ENCODE measurements around the gene LSMEM2. TPM values are rescaled to one million over a fixed set of nuclear protein-coding genes. Genes with fewer than 3 reads are reported as not detected.
"Not testable (repeated sequence)": the region's sequence is repeated elsewhere in the genome, so short reads cannot be mapped to it uniquely, and the experiment has no call there.

LSMEM2 gene
- total RNA-seq, 1 donor from 2014 or later, result 4.8 TPM

DNA sequence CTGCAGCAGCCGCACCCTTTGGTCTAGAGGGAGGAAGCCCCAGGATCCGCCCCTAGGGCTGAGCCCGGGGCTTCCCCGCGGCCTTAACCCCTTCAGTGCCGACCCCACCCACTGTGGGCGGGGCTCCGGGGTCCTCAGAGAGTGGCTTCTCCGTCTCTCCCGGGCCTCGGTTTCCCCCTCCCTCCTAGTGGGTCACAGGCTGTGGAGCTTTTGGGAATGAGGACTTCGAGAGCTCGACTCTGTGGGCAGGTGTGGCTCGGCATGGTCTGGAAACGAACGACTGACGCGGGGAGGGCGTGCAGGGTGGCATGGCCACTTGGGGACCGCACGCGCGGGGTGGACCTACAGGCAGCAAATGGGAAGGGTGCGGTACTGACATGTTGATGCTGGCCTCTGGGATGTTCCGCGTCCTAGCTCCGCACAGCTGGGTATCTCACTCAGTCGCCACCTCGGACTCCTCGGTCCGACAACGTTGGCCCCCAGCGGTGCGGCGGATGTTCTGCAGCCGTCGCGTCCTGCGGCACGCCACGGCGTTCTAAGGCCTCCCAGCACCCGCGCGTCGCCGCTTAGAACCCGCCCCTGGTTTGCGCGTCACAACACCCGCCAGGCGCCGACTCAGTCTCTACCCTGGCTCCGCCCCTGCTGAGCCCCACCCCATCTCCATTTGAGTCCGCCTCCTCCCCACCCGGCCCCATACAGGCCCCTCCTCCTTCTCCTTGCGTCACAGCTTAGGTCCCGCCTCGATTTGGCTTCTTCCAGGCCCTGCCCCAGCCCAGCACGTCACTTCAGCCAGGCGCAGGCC, 20.1 kb downstream of the LSMEM2 start, which contains the start of the genes HYAL3 and NAA80:
TSS of gene HYAL3 (minus strand) at position 570 of the 802 bp plus-strand sequence. CDS start 3,803 bp downstream, outside the sequence.
TSS of gene NAA80 (minus strand) at position 570 of the 802 bp plus-strand sequence. CDS start 1,942 bp downstream, outside the sequence.
- DNase-seq (ENCODE audit: low spot score), result peak; percentile 100

DNA sequence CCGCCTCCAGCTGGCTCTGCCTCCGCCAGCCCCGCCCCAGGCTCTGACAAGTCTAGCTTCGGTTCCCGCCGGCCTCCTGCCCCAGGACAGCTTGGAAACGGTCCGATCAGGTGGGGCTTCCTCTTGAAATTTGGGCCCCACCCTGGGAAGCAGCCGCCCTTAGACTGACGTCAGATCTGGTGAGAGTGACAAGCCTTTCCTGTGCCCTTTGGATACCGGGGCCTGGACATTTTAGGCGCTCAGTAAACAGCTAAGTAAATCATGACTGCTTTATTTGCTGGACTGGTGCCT, 20.7 kb downstream of the LSMEM2 start:
- no peak for DNase-seq (ENCODE audit: low spot score)

DNA sequence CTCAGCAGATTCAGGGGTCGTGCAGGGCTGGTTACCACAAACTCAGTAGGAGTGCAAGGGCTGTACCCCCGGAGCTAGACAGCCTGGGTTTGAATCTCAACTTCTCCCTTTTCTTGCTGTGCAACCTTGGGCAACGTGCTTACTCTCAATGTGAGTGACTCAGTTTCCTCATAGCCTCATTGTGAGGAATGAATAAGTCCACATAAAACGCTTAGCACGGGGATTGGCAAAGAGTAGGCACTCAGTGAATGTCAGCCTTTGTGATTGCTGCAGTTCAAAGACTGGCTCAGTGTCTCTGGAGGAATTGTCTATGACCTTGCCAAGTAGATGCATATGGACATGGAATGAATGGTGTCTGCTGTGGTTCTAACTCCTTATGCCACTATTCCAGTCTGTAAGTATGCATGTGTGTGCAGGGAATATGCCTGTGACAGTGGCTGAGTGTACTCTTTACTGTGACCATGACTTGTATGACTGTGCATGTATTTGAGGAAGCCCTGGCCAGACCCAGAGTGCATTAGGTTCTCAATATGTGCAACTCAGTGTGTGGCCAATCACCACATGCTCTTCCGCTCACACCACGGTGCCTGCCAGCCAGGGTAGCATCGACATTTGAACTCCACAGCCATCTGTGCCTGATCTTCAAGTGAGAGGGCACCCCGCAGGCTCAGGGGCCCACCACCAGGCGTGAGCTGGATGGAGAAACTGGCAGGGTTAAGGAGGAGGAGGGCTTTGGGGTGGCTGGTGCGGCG, 21.2 kb downstream of the LSMEM2 start:
- peak; percentile 35 for DNase-seq (ENCODE audit: low spot score)

DNA sequence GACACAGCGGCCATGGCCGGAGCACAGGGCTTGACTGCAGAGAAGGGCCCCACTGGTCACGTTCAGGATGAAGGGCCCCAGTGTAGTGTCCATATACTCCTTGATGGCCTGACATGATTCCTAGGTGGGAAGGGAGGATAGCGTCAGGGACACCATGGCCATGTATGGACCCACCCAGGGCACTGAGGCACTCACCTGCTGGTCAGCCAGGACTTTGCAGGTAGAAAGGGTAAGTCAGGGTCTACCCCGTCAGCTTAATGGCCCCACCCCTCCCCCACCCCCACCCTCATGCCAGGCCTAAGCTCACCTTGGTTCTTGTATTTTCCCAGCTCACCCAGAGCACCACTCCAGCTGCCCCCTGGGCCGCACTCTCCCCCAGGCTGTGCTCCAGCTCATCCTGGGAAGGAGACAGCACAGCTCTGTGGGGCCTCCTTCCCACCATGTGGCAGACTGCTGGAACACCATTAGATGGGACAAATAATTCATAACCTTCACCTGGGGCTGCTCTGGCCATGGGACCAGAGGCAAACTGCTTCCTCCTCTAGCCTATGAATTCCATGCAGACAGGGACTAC, 21.9 kb downstream of the LSMEM2 start:
- DNase-seq (ENCODE audit: low spot score), result no peak

DNA sequence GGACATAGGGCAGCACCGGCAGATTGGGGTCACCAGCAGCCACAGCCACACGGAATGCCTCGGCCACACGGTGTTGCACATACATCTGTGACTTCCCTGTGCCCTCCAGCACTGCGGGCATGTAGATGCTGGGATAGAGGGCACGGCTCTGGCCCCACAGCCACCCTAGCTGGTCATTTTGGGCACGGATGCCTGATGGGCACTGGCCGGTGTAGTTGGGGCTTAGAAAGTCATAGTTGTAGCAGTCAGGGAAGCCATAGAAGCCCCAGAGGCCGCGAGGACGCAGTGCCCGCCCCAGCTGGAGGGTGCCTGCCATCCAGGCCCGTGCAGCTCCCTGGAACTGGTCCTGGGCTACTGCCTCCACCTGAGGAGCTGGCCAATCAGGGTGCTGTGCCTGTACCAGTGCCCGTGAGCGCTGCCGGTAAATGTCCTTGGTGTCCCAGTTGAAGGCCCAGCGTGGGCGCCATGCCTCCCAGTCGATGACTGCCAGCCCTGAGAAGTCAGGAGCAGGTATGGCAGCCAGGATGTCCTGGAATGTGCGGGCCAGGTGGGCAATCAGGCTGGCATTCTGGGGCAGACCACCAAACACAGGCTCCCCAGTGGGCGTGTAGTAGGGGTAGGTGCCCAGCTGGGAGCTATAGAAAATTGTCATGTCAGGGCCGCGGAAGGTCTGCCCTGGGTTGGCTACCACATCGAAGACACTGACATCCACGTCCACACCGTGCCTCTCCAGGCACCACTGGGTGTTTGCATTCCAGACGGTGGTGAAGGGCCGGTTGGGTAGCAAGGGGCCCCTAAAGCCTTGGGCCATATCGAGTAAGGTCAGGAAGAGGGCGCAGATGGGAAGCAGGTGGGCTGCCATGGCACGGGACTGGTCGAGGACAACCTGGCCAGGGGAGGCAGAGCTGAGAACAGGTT, 23.5 kb downstream of the LSMEM2 start:
- DNase-seq (ENCODE audit: low spot score), result no peak

DNA sequence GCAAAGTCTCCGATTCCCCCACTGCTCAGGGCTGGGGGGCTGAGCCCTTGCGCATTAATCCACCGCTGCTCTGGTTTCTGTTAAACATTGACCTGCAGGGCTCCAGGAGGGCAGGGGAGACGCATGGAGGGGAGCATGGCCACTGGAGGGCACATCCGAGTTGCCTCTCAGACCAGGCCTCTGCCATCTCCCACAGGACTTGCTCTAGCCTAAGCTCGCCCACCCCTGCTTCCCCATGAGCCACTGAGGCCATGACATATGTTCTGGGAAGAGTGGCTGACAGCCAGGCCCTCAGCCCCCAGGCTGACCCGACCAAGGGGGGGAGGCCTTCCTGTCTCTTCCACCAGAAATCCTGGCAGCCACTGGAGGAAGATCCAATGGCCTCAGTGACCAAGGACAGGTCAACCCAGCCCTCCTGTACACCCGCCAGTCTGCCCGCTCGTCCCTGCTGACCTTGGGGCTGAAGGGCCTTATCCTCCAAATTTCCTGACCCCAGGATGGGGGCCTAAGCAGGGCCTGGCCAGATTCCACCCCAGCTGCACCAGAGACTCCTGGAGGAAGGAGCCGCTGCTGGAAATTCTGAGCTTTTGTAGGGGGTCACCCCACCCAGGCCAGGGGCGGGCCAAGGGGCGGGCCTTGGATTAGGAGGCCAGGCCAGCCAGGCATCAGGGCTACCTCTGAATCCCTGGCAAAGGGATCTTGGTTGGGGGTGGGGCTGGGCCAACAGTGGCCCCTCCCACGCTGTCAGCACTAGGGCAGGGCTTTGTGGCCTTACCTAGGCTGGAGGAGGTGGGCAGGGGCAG, 24.3 kb downstream of the LSMEM2 start, which contains the start of gene HYAL1:
TSS of gene HYAL1 (minus strand) at position 562 of the 803 bp plus-strand sequence. CDS start 618 bp downstream, outside the sequence.
- no peak for DNase-seq (ENCODE audit: low spot score)

DNA sequence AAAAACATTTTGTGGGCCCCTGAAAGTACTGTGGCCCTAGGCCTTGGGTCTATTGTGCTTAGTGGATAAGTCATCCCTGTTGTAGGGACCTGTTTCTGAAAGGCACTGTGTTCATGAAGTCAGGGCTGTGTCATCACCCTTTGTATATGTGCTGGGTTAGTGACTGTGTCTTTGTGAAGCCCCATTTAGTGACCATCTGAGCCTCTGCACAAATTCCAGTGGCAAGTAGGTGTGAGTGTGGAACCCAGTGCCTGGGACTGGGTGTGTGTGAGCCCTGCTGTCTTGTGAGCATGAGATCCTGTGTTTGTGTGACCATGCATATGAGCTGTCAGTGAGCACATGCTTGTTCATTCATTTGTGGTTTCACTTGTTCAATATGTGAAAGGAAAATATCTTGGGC, 25.7 kb downstream of the LSMEM2 start:
- DNase-seq (ENCODE audit: low spot score), result no peak

DNA sequence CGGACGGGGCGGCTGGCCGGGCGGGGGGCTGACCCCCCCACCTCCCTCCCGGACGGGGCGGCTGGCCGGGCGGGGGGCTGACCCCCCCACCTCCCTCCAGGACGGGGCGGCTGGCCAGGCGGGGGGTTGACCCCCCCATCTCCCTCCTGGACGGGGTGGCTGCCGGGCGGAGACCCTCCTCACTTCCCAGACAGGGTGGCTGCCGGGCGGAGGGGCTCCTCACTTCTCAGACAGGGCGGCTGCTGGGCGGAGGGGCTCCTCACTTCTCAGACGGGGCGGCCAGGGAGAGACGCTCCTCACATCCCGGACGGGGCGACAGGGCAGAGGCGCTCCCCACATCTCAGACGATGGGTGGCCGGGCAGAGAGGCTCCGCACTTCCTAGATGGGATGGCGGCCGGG, 33.2 kb downstream of the LSMEM2 start:
- not testable (repeated sequence) for DNase-seq (ENCODE audit: low spot score)

DNA sequence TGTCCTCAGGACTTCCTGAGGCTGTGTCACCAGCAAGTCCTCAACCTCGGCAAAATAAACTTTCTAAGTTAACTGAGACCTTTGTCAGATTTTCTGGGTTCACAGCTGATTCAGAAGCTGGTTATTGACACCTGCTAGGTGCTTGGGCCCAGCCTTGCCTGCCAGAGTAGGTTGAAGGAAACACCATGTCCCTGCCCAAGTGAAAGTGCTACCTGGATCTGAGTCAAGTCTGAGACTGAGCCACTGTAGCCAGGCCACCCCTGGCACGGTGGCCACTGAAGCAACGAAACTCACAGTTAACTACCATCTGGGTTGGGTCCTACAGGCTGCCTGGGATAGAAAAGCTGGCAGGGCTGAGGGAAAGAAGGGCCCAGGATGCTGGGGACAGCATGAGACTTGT, 35.5 kb downstream of the LSMEM2 start:
- no peak for DNase-seq (ENCODE audit: low spot score)

DNA sequence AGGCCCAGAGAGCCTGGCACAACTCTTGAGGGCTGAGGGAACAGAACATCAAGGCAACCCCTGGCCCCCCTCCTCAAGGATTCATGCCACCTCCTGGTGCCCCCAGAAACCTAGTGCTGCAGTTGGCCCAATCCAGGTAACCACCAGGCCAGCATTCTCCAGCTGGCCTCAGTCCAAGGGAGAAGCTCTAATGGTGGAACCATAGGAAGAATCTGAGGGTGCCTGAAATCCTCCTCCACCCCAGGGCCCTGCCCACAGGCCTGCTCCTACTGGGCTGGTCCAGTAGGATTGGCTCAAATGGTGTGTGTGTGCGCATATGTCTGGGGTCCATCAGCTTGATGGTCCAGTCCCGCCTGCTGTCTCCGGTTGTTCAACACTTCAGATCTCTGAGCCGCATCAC, 35.9 kb downstream of the LSMEM2 start:
- DNase-seq (ENCODE audit: low spot score), result no peak

DNA sequence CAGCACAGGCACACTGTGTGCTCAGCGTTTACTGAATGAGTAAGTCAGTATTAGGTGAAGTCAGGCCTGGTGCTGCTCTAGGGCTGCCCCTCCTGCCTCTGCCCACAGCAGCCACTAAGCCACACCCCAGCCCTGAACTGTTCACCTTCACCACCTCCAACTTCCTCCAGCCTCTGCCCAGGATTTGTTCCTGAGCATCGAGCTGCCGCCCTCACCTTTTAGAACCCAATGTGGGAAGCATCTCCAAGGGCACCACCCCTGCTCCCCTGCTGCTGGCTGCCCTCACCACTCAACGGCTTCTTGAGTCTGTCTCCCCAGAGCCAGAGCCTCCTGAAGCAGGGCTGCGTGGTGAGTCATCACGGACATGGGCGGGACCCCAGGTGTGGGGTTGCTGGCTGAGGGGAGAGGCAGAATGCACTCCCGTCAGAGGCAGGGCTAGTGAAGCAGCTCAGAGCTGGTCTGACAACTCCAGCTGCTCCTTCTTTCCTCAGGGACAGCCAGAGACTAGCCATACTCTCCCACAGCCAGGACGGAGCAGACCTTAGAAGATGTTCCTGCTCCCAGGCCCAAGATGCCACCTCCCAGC, 37.9 kb downstream of the LSMEM2 start:
- peak; percentile 71 for DNase-seq (ENCODE audit: low spot score)

DNA sequence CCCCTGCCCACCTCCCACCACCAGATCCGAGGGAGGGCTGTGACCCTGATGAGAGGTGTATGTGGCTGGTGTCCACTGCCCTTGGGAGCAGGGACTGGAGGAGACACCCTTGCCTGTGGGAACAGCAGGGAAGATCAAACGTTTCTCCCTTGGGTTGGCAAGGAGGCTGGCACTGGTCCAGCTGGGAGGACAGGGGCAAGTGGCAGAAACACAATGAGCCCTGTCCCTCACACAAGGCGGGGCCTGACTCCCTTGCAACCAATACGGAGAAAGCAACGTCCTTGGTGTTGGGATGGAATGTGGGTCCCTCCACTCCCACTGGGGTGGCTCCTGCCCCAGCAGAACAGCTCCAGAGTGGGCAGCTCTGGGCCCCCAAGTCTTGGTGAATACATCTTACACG, 38.4 kb downstream of the LSMEM2 start:
- DNase-seq (ENCODE audit: low spot score), result no peak

DNA sequence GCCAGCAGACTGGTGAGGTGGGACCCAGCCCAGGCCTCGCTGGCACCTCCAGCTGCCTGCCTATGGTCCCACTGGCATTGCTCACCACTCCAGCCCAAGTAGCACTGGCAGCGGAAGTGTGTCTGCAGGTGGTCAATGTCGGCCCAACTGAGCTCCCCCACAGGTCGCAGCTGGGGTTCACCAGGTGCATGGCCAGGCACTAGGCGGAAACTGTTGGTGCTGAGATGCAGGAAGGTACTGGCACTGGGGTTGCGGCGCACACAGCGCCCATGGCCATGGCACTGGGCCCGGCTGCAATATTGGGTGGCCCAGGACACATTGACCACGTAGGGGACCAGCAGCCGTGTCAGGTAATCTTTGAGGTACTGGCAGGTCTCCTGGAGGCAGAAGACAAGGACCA, 39.3 kb downstream of the LSMEM2 start:
- no peak for DNase-seq (ENCODE audit: low spot score)

DNA sequence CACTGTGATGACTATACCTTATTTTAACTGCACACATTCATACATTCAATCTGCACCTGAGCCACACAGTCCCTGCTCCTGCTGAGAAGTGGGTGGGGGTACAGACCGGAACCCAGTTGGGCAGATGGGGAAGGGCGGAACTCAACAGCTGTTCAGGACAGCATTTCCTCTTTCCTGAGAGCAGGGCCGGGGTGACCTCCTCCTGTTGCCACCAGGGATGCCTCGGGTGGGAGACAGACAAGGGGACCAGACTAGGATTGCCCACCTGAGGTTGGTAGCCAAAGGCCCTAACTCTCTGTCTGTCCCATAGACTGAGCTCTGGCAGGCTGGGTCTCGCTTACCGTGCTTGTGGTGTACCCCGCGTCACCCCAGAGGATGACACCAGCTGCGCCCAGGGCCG, 39.7 kb downstream of the LSMEM2 start:
- DNase-seq (ENCODE audit: low spot score), result no peak

DNA sequence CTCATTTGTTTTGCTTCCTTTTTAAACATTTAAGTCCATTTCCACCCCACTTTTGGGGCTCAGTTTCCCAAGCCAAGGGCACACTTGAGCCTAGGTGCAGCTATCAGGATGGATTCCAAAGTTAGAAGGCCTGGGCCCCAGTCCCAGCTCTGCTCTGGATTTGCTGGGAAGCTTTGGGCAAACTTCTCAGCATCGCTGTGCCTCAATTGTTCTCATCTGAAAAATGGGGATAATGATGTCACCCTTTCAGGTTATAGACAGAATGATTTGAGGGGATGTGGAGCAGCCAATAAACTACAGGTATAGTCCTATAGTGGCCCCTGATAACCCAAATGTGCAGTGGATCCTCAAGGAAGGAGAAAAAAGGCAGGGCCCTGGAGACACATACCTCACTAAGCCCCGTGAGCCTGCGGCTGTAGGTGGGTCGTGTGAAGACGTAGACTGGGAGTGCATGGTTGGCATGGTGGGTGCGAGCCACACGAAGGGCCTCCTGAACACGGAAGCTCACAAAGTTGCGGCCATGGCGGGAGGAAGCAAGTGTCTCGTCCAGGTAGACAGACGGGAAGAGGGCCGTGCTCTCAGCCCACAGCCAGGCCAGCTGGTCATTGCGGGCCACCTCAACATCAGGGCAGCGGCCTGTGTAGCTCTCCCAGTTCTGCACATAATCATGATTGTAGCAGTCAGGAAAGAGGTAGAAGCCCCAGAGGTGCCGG, 40.5 kb downstream of the LSMEM2 start:
- no peak for DNase-seq (ENCODE audit: low spot score)

DNA sequence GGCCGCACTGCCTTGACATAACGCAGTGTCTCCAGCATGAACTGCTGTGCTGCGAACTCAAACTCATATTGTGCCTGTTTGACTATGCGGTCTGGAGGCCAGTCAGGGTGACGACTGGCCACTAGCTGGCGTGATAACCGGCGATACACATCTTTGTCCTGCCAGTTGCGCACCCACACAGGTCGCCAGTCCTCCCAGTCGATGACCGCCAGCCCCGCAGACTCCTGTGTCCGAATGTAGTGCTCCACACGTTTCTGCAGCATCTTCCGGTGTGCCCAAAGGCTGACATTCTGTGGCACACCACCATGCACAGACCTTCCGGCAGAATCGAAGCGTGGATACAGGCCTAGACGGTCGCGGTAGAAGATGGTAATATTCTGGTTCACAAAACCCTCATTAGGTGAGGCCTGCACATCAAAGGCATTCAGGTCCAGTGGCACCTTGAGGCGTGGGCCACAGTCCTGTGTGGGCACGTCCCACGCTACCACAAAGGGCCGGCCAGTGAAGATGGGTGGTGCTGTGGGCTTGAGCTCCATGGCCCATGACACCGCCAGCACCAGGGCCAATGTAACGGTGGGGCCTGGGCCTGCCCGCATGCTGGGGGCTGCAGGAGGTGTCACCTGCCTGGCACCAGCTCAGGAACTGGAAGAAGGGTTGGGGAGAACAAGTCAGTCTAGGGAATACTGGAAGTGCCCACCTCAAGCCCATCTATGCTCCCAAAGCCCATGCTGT, 41.2 kb downstream of the LSMEM2 start:
- DNase-seq (ENCODE audit: low spot score), result no peak

DNA sequence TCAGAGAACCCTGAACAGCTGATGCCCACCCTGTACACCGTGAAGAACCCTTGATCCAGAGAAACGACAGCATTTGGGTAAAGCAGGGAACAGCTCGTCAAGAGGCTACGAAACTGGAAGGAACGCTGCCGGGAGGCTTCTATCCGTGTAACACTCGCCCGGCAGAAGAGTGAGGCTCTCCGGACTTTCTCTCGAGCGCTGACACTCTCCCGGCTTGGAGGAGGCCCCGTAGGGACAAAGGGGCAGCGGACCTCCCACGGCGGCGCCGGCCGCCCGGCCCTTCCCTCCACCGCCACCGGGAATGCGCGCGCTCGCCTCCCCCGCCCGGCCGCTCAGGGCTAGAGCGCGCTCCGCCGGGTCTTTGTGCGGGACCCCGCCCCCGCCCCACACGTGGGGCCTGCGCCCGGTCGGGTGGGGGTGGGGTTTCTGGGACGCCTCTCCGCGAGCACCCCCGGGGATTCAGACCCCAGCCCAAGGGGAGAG, 42.0 kb downstream of the LSMEM2 start:
- peak; percentile 86 for DNase-seq (ENCODE audit: low spot score)

DNA sequence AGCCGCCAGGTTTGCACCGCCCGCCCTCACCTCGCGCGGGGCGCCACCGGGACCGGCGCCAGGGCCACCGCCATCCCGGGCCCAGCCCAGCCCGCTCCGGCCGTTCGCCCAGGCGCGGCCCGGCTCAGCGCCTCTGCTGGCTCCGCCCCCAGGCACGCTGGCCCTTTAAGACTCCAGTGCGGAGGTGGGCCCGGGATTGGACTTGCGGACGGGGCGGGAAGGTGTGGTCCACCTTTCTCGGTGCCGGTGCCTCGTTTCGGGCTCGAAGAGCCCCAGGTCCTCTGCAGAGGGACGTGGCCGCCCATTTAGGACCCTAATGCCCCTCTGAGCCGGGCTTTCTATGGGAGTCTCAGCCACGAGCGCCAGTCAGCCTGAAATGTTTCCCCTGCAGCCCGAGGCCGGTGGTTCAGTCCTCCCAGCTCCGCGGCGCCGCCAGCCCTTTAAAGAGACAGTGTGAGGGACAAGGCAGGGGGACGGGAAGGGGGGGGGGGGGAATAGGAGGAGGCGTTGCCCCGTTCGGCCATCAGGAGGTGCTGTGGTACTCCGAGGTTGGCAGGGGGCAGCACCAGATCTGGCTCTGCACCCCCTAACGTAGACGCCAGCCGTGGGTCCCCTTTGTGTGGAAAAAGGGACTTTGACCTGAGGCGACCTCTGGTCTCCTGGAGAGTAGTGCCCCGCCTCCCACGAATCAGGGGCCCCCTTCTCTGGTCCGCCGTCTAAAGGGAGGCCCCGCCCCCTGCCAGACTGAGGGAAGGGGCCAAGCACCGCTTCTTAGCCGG, 42.6 kb downstream of the LSMEM2 start:
- peak; percentile 95 for DNase-seq (ENCODE audit: low spot score)

All from umbilical cord (tissue), 2 donors.